ENCODE results near the gene UTP4.

- TF ChIP-seq, protein P1, sequence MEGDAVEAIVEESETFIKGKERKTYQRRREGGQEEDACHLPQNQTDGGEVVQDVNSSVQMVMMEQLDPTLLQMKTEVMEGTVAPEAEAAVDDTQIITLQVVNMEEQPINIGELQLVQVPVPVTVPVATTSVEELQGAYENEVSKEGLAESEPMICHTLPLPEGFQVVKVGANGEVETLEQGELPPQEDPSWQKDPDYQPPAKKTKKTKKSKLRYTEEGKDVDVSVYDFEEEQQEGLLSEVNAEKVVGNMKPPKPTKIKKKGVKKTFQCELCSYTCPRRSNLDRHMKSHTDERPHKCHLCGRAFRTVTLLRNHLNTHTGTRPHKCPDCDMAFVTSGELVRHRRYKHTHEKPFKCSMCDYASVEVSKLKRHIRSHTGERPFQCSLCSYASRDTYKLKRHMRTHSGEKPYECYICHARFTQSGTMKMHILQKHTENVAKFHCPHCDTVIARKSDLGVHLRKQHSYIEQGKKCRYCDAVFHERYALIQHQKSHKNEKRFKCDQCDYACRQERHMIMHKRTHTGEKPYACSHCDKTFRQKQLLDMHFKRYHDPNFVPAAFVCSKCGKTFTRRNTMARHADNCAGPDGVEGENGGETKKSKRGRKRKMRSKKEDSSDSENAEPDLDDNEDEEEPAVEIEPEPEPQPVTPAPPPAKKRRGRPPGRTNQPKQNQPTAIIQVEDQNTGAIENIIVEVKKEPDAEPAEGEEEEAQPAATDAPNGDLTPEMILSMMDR (conservative IDR thresholded peaks at IDR 0.05 in 1 of 2, IDR thresholded peaks at IDR 0.05 in 1 of 2; ENCODE audit: extremely low read depth in 1 of 2, insufficient read depth in 1 of 2, low read depth in 1 of 2, low read length in 2 of 2): no peak
- TF ChIP-seq EZH2 (IDR thresholded peaks at IDR 0.05; ENCODE audit: borderline replicate concordance, low read length): no peak
Measured at GRCh38 chr16:69201291-69201690, 68.8 kb downstream of the UTP4 start.

Data from mammary epithelial cell (primary cell).